Esophagus squamous epithelium (tissue), 5 donors: ENCODE results near the gene LILRB4. TPM values are rescaled to one million over a fixed set of nuclear protein-coding genes. Genes with fewer than 3 reads are reported as not detected.

ENCODE experiments used
- DNase-seq: peaks from one replicate; lab custom pipeline; 2025; lab: John Stamatoyannopoulos, UW
- H3K27ac ChIP-seq, 4 donors: fragments of 200-600 bp; sonication (generic); one replicate each; pipeline ENCODE4 v1.5.1; 2016 to 2019; ENCODE audit warnings: mild to moderate bottlenecking in 1 of 4
- H3K27me3 ChIP-seq, 4 donors: fragments of 200-600 bp; sonication (generic); 1 replicate in 3 of 4; 2 replicates in 1 of 4; pipeline versions ENCODE4 v1.5.1 to v1.6.0; 2017 to 2021; ENCODE audit warnings: antibody characterized with exemption in 1 of 4
- H3K36me3 ChIP-seq, 3 donors: fragments of 200-600 bp; sonication (generic); one replicate each; pipeline ENCODE4 v1.5.1; 2016 to 2019
- H3K4me1 ChIP-seq, 3 donors: fragments of 200-600 bp; sonication (generic); one replicate each; pipeline ENCODE4 v1.5.1; 2017 to 2019
- H3K4me3 ChIP-seq, 4 donors: fragments of 200-600 bp; sonication (generic); 1 replicate in 3 of 4; 2 replicates in 1 of 4; pipeline ENCODE4 v1.5.1; 2016 to 2019; ENCODE audit warnings: mild to moderate bottlenecking in 2 of 4, moderate library complexity in 1 of 4
- H3K9me3 ChIP-seq, 3 donors: fragments of 200-600 bp; sonication (generic); one replicate each; pipeline ENCODE4 v1.5.1; 2016 to 2019
- POLR2A ChIP-seq, 4 donors: fragments of 450-650 bp; IDR thresholded peaks; one replicate each; pipeline ENCODE4 v1.6.1; 2017; ENCODE audit warnings: antibody characterized with exemption in 4 of 4, mild to moderate bottlenecking in 4 of 4, moderate library complexity in 3 of 4
- WGBS, 2 donors: methylation state at CpG; one replicate each; pipeline ENCODE4 v1.1.5; 2018; 5-methylcytosine and 5-hydroxymethylcytosine counted together
- intact Hi-C: fragments of 100-400 bp; cut with DNase I; formaldehyde crosslinking; loops from one replicate; pipeline ENCODE4 v1.15.0; 2022
- total RNA-seq, 4 donors: library from RNA; depleted of rRNA; stranded (reverse); fragments of >200 nt; gene quantifications; one replicate each; pipeline ENCODE4 v1.1.0, GENCODE V29; 2016
- TF ChIP-seq, protein P1 (sequence below), 6 experiments: fragments of 450-650 bp in 4 of 6; fragments of 200-600 bp in 2 of 6; sonication (generic) in 2 of 6; IDR thresholded peaks; one replicate each; pipeline ENCODE4 v1.5.1; 2016 to 2019; ENCODE audit warnings: antibody characterized with exemption in 6 of 6, mild to moderate bottlenecking in 4 of 6, moderate library complexity in 4 of 6
- donor health status: DM: yes; HTN: yes; CAD: no.

Gene LILRB4
- total RNA-seq, 4 donors from 2014 or later, result 0.31 to 6.7 (median 2.5) TPM

DNA sequence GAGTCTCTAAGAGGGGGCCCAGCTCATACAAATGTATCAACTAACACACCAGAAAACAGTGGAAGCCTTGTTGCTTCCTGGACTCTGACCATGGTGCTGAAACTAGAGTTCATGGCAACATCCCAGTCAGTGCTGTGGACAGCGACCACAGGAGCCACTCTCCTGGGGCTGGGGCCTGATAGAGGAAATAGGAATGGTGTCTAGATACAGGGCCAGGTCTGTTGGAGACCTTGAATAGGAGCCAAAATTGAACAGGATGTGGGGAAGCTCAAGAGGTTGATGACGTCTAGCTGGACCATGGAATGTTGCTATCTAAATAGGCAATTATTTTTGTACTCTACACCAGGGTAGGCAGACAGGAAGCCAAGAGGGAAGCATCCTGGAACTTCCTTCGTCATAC lies 21.7 kb downstream of the LILRB4 start:
- H3K27me3 ChIP-seq, result peaks cover 0 to 7% (median 0%) of the 10 kb centered on the region in 4 donors
- TF ChIP-seq, protein P1, sequence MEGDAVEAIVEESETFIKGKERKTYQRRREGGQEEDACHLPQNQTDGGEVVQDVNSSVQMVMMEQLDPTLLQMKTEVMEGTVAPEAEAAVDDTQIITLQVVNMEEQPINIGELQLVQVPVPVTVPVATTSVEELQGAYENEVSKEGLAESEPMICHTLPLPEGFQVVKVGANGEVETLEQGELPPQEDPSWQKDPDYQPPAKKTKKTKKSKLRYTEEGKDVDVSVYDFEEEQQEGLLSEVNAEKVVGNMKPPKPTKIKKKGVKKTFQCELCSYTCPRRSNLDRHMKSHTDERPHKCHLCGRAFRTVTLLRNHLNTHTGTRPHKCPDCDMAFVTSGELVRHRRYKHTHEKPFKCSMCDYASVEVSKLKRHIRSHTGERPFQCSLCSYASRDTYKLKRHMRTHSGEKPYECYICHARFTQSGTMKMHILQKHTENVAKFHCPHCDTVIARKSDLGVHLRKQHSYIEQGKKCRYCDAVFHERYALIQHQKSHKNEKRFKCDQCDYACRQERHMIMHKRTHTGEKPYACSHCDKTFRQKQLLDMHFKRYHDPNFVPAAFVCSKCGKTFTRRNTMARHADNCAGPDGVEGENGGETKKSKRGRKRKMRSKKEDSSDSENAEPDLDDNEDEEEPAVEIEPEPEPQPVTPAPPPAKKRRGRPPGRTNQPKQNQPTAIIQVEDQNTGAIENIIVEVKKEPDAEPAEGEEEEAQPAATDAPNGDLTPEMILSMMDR (IDR thresholded peaks at IDR 0.05), result no peak
- TF ChIP-seq POLR2A (IDR thresholded peaks at IDR 0.05), result no peak
- no peak overlapping the region for H3K4me3 ChIP-seq
- no peak overlapping the region for H3K27ac ChIP-seq
- WGBS, 2 donors, result 37 to 38% methylated on average over 2 to 3 of the region's 3 CpGs
- H3K4me1 ChIP-seq, result no peaks in the 10 kb centered on the region
- intact Hi-C loops, result no loop called here
- H3K36me3 ChIP-seq, result no peaks in the 10 kb centered on the region
- no peaks in the 10 kb centered on the region for H3K9me3 ChIP-seq
- no peak for DNase-seq

DNA sequence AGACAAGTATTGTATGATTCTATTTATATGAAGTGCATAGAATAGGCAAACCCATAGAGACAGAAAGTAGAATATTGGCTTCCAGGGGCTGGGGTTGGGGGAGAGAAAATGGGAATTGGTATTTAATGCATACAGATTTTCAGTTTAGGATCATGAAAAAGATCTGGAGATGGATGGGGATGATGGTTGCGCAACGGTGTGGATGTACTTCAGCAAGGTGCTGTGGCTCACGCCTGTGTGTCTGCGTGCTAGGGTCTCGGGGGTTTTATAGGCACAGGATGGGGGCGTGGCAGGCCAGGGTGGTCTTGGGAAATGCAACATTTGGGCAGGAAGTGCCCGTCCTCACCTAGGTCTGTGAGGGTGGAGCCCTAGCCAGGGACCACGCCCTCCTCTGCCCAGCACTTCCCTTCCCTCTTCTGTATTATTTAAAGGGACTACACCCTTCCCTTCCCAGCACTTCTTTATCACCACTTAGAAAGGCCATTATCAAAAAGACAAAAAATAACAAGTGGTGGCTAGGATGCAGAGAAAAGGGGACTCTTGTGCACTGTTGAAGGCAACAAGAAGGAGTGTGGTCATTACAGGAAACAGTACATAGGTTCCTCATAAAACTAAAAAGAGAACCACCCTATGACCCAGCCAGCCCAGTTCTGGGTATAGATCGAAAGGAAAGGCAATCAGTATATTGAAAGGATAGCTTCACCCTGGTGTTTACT lies 29.0 kb downstream of the LILRB4 start:
- TF ChIP-seq, protein P1 (IDR thresholded peaks at IDR 0.05), result no peak
- no peak for TF ChIP-seq POLR2A (IDR thresholded peaks at IDR 0.05)
- DNase-seq, result no peak
- Histone ChIP-seq H3K27me3 (peaks cover 0 to 28% (median 0%) of the 10 kb centered on the region in 4 donors), H3K4me3 (no peak overlapping the region), H3K4me1 (no peaks in the 10 kb centered on the region), H3K36me3 (no peaks in the 10 kb centered on the region), H3K27ac (no peak overlapping the region), H3K9me3 (no peaks in the 10 kb centered on the region)
- intact Hi-C loops, result no loop called here
- 42 to 73% methylated on average over 9 of the region's 9 CpGs for WGBS, 2 donors

DNA sequence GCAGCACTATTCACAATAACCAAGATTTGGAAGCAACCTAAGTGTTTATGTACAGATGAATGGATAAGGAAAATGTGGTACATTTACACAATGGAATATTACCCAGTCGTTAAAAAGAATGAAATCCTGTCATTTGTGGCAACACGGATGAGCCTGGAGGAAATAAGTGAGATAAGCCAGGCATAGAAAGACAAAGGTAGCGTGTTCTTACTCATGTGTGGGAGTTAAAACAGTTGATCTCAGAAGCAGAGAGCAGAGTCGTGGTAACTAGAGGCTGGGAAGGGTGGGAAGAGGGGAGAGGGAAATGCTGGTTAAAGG lies 29.5 kb downstream of the LILRB4 start:
- H3K4me1 ChIP-seq, result no peaks in the 10 kb centered on the region
- TF ChIP-seq POLR2A (IDR thresholded peaks at IDR 0.05), result no peak
- TF ChIP-seq, protein P1 (IDR thresholded peaks at IDR 0.05), result no peak
- no peaks in the 10 kb centered on the region for H3K36me3 ChIP-seq
- H3K9me3 ChIP-seq, result no peaks in the 10 kb centered on the region
- intact Hi-C loops, result no loop called here
- no peak overlapping the region for H3K4me3 ChIP-seq
- no peak for DNase-seq
- WGBS, 2 donors, result 57 to 62% methylated on average over 4 of the region's 4 CpGs
- H3K27ac ChIP-seq, result no peak overlapping the region
- peaks cover 0 to 28% (median 0%) of the 10 kb centered on the region in 4 donors for H3K27me3 ChIP-seq

DNA sequence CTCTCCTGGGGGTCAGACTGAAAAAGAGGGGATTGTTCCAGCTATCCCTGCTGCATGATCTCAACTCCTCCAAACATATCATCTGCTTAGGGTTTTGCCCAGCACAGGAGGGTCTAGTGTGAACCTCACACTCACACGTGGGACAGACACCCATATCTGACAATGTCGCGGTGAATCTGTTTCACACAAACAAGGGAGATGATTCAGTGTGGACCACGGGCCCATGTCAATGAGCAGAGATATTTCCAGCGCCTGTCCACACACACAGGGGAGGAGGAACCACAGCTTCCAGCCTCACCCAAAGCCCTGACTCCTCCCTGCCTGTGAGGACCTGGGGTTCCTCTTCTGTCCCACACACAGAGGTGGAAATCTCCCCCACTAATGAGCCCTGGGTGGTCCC lies 31.9 kb downstream of the LILRB4 start:
- 71 to 95% methylated on average over 2 to 3 of the region's 5 CpGs for WGBS, 2 donors
- TF ChIP-seq, protein P1 (IDR thresholded peaks at IDR 0.05), result no peak
- no peak for TF ChIP-seq POLR2A (IDR thresholded peaks at IDR 0.05)
- no peak for DNase-seq
- H3K9me3 ChIP-seq, result no peaks in the 10 kb centered on the region
- intact Hi-C loops, result no loop called here
- H3K4me3 ChIP-seq, result no peak overlapping the region
- H3K4me1 ChIP-seq, result no peaks in the 10 kb centered on the region
- no peak overlapping the region for H3K27ac ChIP-seq
- H3K27me3 ChIP-seq, result peaks cover 0 to 40% (median 0%) of the 10 kb centered on the region in 4 donors
- no peaks in the 10 kb centered on the region for H3K36me3 ChIP-seq

DNA sequence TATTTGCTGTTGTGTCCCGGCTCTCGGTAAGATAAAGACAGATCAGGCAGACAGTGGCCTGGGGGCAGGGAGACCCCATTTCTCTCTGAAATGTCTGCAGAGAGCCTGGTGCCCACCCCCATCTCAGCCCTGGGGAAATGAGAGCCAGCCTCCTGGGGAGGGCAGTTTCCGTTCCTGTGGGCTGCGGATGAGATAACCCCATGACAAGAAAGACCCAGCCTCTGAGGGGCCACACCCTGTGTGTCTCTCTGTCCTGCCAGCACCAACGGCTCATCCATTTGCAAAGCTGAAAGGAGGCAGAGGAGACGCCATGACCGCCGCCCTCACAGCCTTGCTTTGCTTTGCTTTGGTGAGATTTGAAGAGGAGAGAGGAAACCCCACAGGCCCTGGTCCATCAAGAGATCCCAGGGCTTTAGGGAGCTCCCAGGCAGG lies 33.3 kb downstream of the LILRB4 start:
- no peaks in the 10 kb centered on the region for H3K36me3 ChIP-seq
- TF ChIP-seq POLR2A (IDR thresholded peaks at IDR 0.05), result no peak
- TF ChIP-seq, protein P1 (IDR thresholded peaks at IDR 0.05), result no peak
- H3K27ac ChIP-seq, result no peak overlapping the region
- no peaks in the 10 kb centered on the region for H3K9me3 ChIP-seq
- no peak for DNase-seq
- H3K27me3 ChIP-seq, result peaks cover 0 to 33% (median 0%) of the 10 kb centered on the region in 4 donors
- no peak overlapping the region for H3K4me3 ChIP-seq
- WGBS, 2 donors, result 62 to 69% methylated on average over 2 to 5 of the region's 8 CpGs
- intact Hi-C loops, result no loop called here
- no peaks in the 10 kb centered on the region for H3K4me1 ChIP-seq
